Neuronal stem cell (in vitro differentiated cells): ENCODE measurements around the gene OR10A5.

Source experiments
- DNase-seq: peaks from one replicate; pipeline ENCODE4 v3.0.0-alpha.2; 2013; ENCODE audit warnings: low spot score
- H2AFZ ChIP-seq: one replicate; pipeline ENCODE4 v1.6.1; 2013; ENCODE audit warnings: mild to moderate bottlenecking, low read length, inconsistent platforms
- H2AK5ac ChIP-seq: 2 replicates; pipeline ENCODE4 v1.6.1; 2013; ENCODE audit warnings: low read depth, mild to moderate bottlenecking, inconsistent platforms, low read length, moderate library complexity, mixed read lengths
- H2BK120ac ChIP-seq: 2 replicates; pipeline ENCODE4 v1.6.1; 2013; ENCODE audit warnings: low read depth, mild to moderate bottlenecking, inconsistent platforms, low read length, moderate library complexity, mixed read lengths
- H2BK12ac ChIP-seq: one replicate; pipeline ENCODE4 v1.6.1; 2013; ENCODE audit warnings: low read length, inconsistent platforms
- H2BK15ac ChIP-seq: 2 replicates; pipeline ENCODE4 v1.6.1; 2013; ENCODE audit warnings: mild to moderate bottlenecking, low read length, inconsistent platforms, mixed read lengths
- H2BK5ac ChIP-seq: one replicate; pipeline ENCODE4 v1.6.1; 2013; ENCODE audit warnings: inconsistent platforms, mild to moderate bottlenecking, low read length, moderate library complexity
- H3K14ac ChIP-seq: one replicate; pipeline ENCODE4 v1.6.1; 2013; ENCODE audit warnings: low read length, inconsistent platforms
- H3K18ac ChIP-seq: 2 replicates; pipeline ENCODE4 v1.6.1; 2013; ENCODE audit warnings: low read length, inconsistent platforms
- H3K23ac ChIP-seq: 2 replicates; pipeline ENCODE4 v1.6.1; 2013; ENCODE audit warnings: low read depth, mild to moderate bottlenecking, mixed read lengths, low read length, inconsistent platforms; ENCODE audit not compliant: poor library complexity
- H3K27ac ChIP-seq: replicated peaks from 3 replicates; pipeline ENCODE4 v1.5.1; 2013; ENCODE audit warnings: low read length, inconsistent platforms
- H3K27me3 ChIP-seq, 3 experiments: 2 replicates each; pipeline ENCODE4 v1.6.1; 2013; ENCODE audit warnings: low read length in 3 of 3, mild to moderate bottlenecking in 2 of 3, inconsistent platforms in 1 of 3, low read depth in 1 of 3, mixed read lengths in 1 of 3, moderate library complexity in 1 of 3; ENCODE audit not compliant: control insufficient read depth in 3 of 3, insufficient read depth in 3 of 3
- H3K36me3 ChIP-seq, 2 donors: replicated peaks in 1 of 2; 2 replicates each; pipeline ENCODE4 v1.6.1; 2013; ENCODE audit warnings: low read length in 2 of 2; ENCODE audit not compliant: control insufficient read depth in 2 of 2, insufficient read depth in 2 of 2
- H3K4ac ChIP-seq: 2 replicates; pipeline ENCODE4 v1.6.1; 2013; ENCODE audit warnings: inconsistent platforms, mild to moderate bottlenecking, low read length, moderate library complexity
- H3K4me1 ChIP-seq, 2 donors: 1 replicate in 1 of 2; 2 replicates in 1 of 2; pipeline ENCODE4 v1.6.1; 2013; ENCODE audit warnings: low read length in 2 of 2, low read depth in 1 of 2; ENCODE audit not compliant: control insufficient read depth in 2 of 2, insufficient read depth in 1 of 2
- H3K4me2 ChIP-seq: one replicate; pipeline ENCODE4 v1.6.1; 2013; ENCODE audit warnings: mild to moderate bottlenecking, low read length, inconsistent platforms; ENCODE audit not compliant: insufficient read depth, poor library complexity, severe bottlenecking
- H3K4me3 ChIP-seq, 2 donors: 2 replicates each; pipeline ENCODE4 v1.5.1; 2013; ENCODE audit warnings: low read length in 2 of 2, mild to moderate bottlenecking in 2 of 2, inconsistent platforms in 1 of 2, moderate library complexity in 1 of 2
- H3K79me1 ChIP-seq: one replicate; pipeline ENCODE4 v1.6.1; 2013; ENCODE audit warnings: low read depth, mild to moderate bottlenecking, inconsistent platforms, low read length, moderate library complexity
- H3K9ac ChIP-seq: one replicate; pipeline ENCODE4 v1.6.1; 2013; ENCODE audit warnings: mild to moderate bottlenecking, low read depth, low read length, inconsistent platforms; ENCODE audit not compliant: poor library complexity
- H3K9me3 ChIP-seq, 2 donors: replicated peaks in 1 of 2; 2 replicates each; pipeline versions ENCODE3 to v1.6.1; 2013; ENCODE audit warnings: low read length in 2 of 2, mild to moderate bottlenecking in 2 of 2, inconsistent platforms in 1 of 2, low read depth in 1 of 2, mixed read lengths in 1 of 2, moderate library complexity in 1 of 2; ENCODE audit not compliant: control insufficient read depth in 2 of 2, insufficient read depth in 1 of 2
- H4K8ac ChIP-seq: one replicate; pipeline ENCODE4 v1.6.1; 2013; ENCODE audit warnings: low read depth, mild to moderate bottlenecking, inconsistent platforms, low read length, moderate library complexity
- H4K91ac ChIP-seq: one replicate; pipeline ENCODE4 v1.6.1; 2013; ENCODE audit warnings: low read length, low read depth, mild to moderate bottlenecking, inconsistent platforms; ENCODE audit not compliant: poor library complexity
- WGBS, 2 donors: extraction: QIAGEN DNeasy Blood & Tissue Kit; methylation state at CpG; one replicate each; pipeline ENCODE4 v1.1.7; 2013; ENCODE audit warnings: missing lambda C conversion rate in 2 of 2, mixed read lengths in 1 of 2; ENCODE audit not compliant: insufficient read length in 2 of 2, insufficient replicate concordance in 1 of 2; ENCODE audit errors: extremely low coverage in 2 of 2; 5-methylcytosine and 5-hydroxymethylcytosine counted together

Gene OR10A5

DNA sequence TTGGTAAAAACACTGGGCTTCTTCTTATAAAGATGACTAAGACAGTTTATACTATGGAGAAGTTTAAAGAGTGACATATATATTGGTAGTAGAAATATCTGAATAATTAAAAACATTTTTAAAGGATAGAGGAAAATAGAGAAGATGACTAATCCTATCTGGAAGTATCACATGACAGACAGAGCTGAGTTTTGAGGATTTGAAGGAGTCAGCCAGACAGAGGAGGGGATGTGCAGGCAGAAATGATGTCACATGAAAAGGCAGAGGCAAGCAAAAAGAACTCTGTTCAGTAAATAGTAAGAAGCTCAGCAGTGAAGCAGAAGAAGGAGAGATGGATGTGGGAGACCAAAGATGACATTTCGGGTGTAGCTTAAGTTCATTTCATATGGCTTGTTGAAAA lies 19.0 kb downstream of the OR10A5 start:
- Histone ChIP-seq H2AK5ac (no peak overlapping the region), H3K9ac (no peak overlapping the region), H3K79me1 (no peaks in the 10 kb centered on the region), H2BK15ac (no peak overlapping the region), H3K27me3 (no peaks in the 10 kb centered on the region), H4K8ac (no peak overlapping the region), H3K4me1 (no peaks in the 10 kb centered on the region), H2BK120ac (no peak overlapping the region), H2AFZ (no peak overlapping the region), H3K18ac (no peak overlapping the region), H3K4me2 (no peak overlapping the region), H3K4me3 (no peak overlapping the region), H2BK12ac (no peak overlapping the region), H3K9me3 (no peaks in the 10 kb centered on the region), H2BK5ac (no peak overlapping the region), H3K14ac (no peak overlapping the region), H3K27ac (no peak overlapping the region), H3K4ac (no peak overlapping the region), H4K91ac (no peak overlapping the region), H3K23ac (no peak overlapping the region), H3K36me3 (no peaks in the 10 kb centered on the region)
- no peak for DNase-seq
- no CpG with 5 or more reads among the region's 1 CpG for WGBS, 2 donors

DNA sequence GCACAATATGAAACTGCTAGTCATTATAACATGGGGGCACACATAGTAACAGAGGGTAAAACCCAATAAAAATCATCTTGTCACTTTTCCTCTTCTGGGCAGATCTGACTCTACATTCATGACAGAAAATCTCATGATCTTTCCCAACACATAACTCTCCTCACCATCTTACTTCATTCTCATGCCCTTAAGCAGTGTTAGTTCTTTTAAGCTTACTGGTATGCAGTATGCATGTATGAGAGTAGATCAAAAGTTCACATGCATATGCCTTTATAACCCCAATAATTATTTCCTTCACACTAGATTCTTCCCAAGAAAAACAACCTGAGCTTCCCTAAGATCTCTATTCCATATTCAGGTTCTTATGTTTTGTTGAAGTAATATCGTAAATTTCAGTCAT lies 25.8 kb downstream of the OR10A5 start:
- Histone ChIP-seq H4K91ac (no peak overlapping the region), H3K79me1 (no peaks in the 10 kb centered on the region), H3K36me3 (no peaks in the 10 kb centered on the region), H3K27me3 (no peaks in the 10 kb centered on the region), H3K14ac (no peak overlapping the region), H2BK120ac (no peak overlapping the region), H2BK12ac (no peak overlapping the region), H3K4ac (no peak overlapping the region), H3K4me2 (no peak overlapping the region), H3K9me3 (no peaks in the 10 kb centered on the region), H3K4me1 (no peaks in the 10 kb centered on the region), H3K18ac (no peak overlapping the region), H4K8ac (no peak overlapping the region), H3K23ac (no peak overlapping the region), H2BK15ac (no peak overlapping the region), H2AK5ac (no peak overlapping the region), H3K27ac (no peak overlapping the region), H2AFZ (no peak overlapping the region), H3K9ac (no peak overlapping the region), H2BK5ac (no peak overlapping the region), H3K4me3 (no peak overlapping the region)
- no peak for DNase-seq
- no CpG with 5 or more reads among the region's 1 CpG for WGBS, 2 donors

DNA sequence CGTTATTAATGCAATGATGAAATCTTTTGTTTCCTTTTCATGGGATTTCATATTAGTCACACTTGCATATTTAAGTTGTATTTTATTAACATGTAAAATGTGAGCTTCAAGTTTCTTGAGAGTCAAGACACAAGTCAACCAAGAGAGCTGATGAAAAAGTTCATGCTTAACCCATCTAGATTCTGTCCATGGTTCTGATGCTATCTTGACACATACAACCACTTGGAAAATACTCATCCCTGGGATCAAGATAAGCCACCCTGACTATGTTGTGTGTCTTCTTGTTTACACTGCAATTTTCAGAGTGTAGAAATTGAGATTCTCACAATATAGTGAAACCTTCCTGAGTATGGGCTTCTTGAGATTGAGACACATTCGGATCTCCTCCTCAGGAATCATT lies 30.3 kb downstream of the OR10A5 start:
- Histone ChIP-seq H3K9me3 (no peaks in the 10 kb centered on the region), H2AK5ac (no peak overlapping the region)

DNA sequence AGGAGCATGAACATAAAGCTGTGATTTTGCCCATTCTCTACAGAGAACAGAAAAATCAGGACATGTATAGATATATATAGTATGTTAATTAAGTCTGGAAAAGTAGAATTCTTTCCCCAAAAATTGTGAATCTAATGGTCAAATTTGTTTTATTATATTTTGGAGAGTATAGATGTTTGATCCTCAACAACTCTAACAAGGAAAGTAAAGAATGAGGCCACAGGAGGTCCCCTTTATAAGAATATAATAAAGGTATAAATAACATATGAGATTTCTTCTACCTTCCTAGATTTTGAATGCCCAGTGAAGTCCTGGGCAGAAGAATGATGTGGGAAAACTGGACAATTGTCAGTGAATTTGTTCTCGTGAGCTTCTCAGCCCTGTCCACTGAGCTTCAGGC lies 30.8 kb downstream of the OR10A5 start, which contains the start of gene OR10A4:
Gene OR10A4, plus strand, starts transcription at position 301 of the 400 bp plus-strand sequence. Its CDS starts 23 bp downstream, at position 324.
- H3K18ac ChIP-seq: no peak within 1 kb of the TSS
- H3K4me3 ChIP-seq: no peak within 1 kb of the TSS
- no peaks in the 10 kb centered on the region for H3K9me3 ChIP-seq
- H3K23ac ChIP-seq: no peak within 1 kb of the TSS
- no peak within 1 kb of the TSS for H3K27ac ChIP-seq
- H2AK5ac ChIP-seq: no peak within 1 kb of the TSS
- DNase-seq: no peak
- H3K4me2 ChIP-seq: no peak within 1 kb of the TSS
- no peak within 1 kb of the TSS for H3K4ac ChIP-seq
- no peaks in the 10 kb centered on the region for H3K79me1 ChIP-seq
- no CpG with 5 or more reads among the region's 1 CpG for WGBS, 2 donors
- no peak within 1 kb of the TSS for H4K8ac ChIP-seq
- H3K9ac ChIP-seq: no peak within 1 kb of the TSS
- H4K91ac ChIP-seq: no peak within 1 kb of the TSS
- H3K14ac ChIP-seq: peak within 1 kb of the TSS; percentile 63
- no peaks in the 10 kb centered on the region for H3K4me1 ChIP-seq
- H2AFZ ChIP-seq: no peak within 1 kb of the TSS
- no peaks in the 10 kb centered on the region for H3K36me3 ChIP-seq
- H2BK5ac ChIP-seq: no peak within 1 kb of the TSS
- H2BK15ac ChIP-seq: no peak within 1 kb of the TSS
- no peak within 1 kb of the TSS for H2BK12ac ChIP-seq
- H2BK120ac ChIP-seq: no peak within 1 kb of the TSS
- no peaks in the 10 kb centered on the region for H3K27me3 ChIP-seq

More for the DNA sequence above, 30.3 kb downstream of the OR10A5 start:
- Histone ChIP-seq H3K27ac (no peak overlapping the region), H3K4me2 (no peak overlapping the region), H2BK12ac (no peak overlapping the region), H2BK15ac (no peak overlapping the region), H4K91ac (no peak overlapping the region), H3K4ac (no peak overlapping the region), H2AFZ (no peak overlapping the region), H3K36me3 (no peaks in the 10 kb centered on the region), H3K14ac (no peak overlapping the region), H2BK120ac (no peak overlapping the region), H3K79me1 (no peaks in the 10 kb centered on the region), H3K4me1 (no peaks in the 10 kb centered on the region), H3K18ac (no peak overlapping the region), H3K9ac (no peak overlapping the region), H3K27me3 (no peaks in the 10 kb centered on the region), H2BK5ac (no peak overlapping the region), H3K4me3 (no peak overlapping the region), H4K8ac (no peak overlapping the region), H3K23ac (no peak overlapping the region)
- no CpG with 5 or more reads among the region's 2 CpGs for WGBS, 2 donors
- no peak for DNase-seq
